K562 (cell line): ENCODE data around the gene TRMT112. TPM values are rescaled to one million over a fixed set of nuclear protein-coding genes. Genes with fewer than 3 reads are reported as not detected.

ENCODE experiments used
- ARID4B ChIP-seq: sonication (generic); formaldehyde crosslinking; IDR thresholded peaks from 2 replicates; pipeline ENCODE4 v1.8.0; 2022; ENCODE audit warnings: mild to moderate bottlenecking, missing genetic modification reagents
- ARNT ChIP-seq, 2 experiments: fragments of 450-650 bp; IDR thresholded peaks; 2 replicates each; pipeline ENCODE4 v1.6.1; 2016; ENCODE audit warnings: mild to moderate bottlenecking in 1 of 2
- BHLHE40 ChIP-seq: IDR thresholded peaks from 2 replicates; pipeline ENCODE4 v1.6.1; 2011; ENCODE audit warnings: low read length, improper control_type of control experiment
- BRD9 ChIP-seq: fragments of 450-650 bp; IDR thresholded peaks from 2 replicates; pipeline ENCODE4 v1.6.1; 2018; ENCODE audit warnings: low read depth; ENCODE audit not compliant: partially characterized antibody
- CBX3 ChIP-seq, 2 experiments: IDR thresholded peaks; 1 replicate in 1 of 2; 2 replicates in 1 of 2; pipeline ENCODE4 v1.6.1; 2012; ENCODE audit warnings: inconsistent platforms in 2 of 2, low read length in 2 of 2, borderline replicate concordance in 1 of 2, control low read depth in 1 of 2
- ELF4 ChIP-seq: fragments of 450-650 bp; formaldehyde crosslinking; IDR thresholded peaks from 2 replicates; pipeline ENCODE4 v1.4.0; 2022; ENCODE audit warnings: missing genetic modification characterization
- HMG20B ChIP-seq: fragments of 250-450 bp; sonication (Bioruptor Pico); IDR thresholded peaks from 2 replicates; pipeline ENCODE4 v1.5.0; 2021; ENCODE audit warnings: mild to moderate bottlenecking
- JUNB ChIP-seq: fragments of 450-650 bp; formaldehyde crosslinking; conservative IDR thresholded peaks from 2 replicates; pipeline ENCODE4 v1.4.0; 2020; ENCODE audit warnings: mild to moderate bottlenecking
- MBD2 ChIP-seq: sonication (generic); IDR thresholded peaks from 2 replicates; pipeline ENCODE4 v1.6.1; 2016; ENCODE audit warnings: low read depth, borderline replicate concordance
- NR2C2 ChIP-seq, 2 experiments: fragments of 200-800 bp in 1 of 2; sonication (Bioruptor generic) in 1 of 2; sonication (generic) in 1 of 2; formaldehyde crosslinking in 1 of 2; IDR thresholded peaks; 2 replicates each; pipeline versions ENCODE4 v1.6.1 to v1.8.0; 2016 to 2022; ENCODE audit warnings: mild to moderate bottlenecking in 1 of 2, missing compliant biosample characterization in 1 of 2, missing genetic modification characterization in 1 of 2, missing genetic modification reagents in 1 of 2
- PHF20 ChIP-seq: fragments of 450-650 bp; IDR thresholded peaks from 2 replicates; pipeline ENCODE4 v1.6.1; 2018; ENCODE audit not compliant: partially characterized antibody
- SIX5 ChIP-seq, 2 experiments: IDR thresholded peaks; 2 replicates each; pipeline ENCODE4 v1.6.1; 2011; ENCODE audit warnings: low read length in 2 of 2, borderline replicate concordance in 1 of 2, low read depth in 1 of 2, mild to moderate bottlenecking in 1 of 2, moderate library complexity in 1 of 2; ENCODE audit not compliant: insufficient read depth in 1 of 2
- STAT5A ChIP-seq: IDR thresholded peaks from 2 replicates; pipeline ENCODE4 v1.6.1; 2012; ENCODE audit warnings: low read length, inconsistent platforms, borderline replicate concordance
- ZNF3 ChIP-seq: fragments of 250-450 bp; sonication (Bioruptor Pico); IDR thresholded peaks from 2 replicates; pipeline ENCODE4 v1.5.0; 2021; ENCODE audit warnings: mild to moderate bottlenecking, moderate library complexity
- ZNF436 ChIP-seq: fragments of 250-450, 450-650 bp; sonication (Bioruptor Pico); formaldehyde crosslinking; IDR thresholded peaks from 2 replicates; pipeline ENCODE4 v1.7.0; 2020; ENCODE audit warnings: mild to moderate bottlenecking
- polyA plus RNA-seq, 8 experiments: library from polyadenylated mRNA; depleted of rRNA in 4 of 8; stranded (reverse) in 5 of 8; unstranded in 3 of 8; fragments of >200 nt; fragmentation: Nextera tagmentation in 2 of 8; fragmentation: Illumina TruSeq in 1 of 8; extraction: Ambion mirVana in 2 of 8; extraction: Trizol in 1 of 8; gene quantifications; 2 replicates each; pipeline versions ENCODE4 v1.2.1 to v1.2.3, GENCODE V29; 2011 to 2014; ENCODE audit warnings: inconsistent platforms in 1 of 8, missing spikeins in 1 of 8
- total RNA-seq, 7 experiments: library from RNA; depleted of rRNA in 6 of 7; stranded (reverse); fragments of >200 nt in 6 of 7; fragmentation: Illumina TruSeq in 2 of 7; extraction: Trizol in 2 of 7; gene quantifications; 2 replicates each; pipeline versions ENCODE4 v1.2.1 to v1.2.3, GENCODE V29; 2011 to 2021; ENCODE audit warnings: low replicate concordance in 1 of 7
- TF ChIP-seq, protein P1 (sequence below): sonication (generic); IDR thresholded peaks from 2 replicates; pipeline ENCODE4 v1.6.1; 2016
- TF ChIP-seq, protein P2 (sequence below): sonication (generic); formaldehyde crosslinking; IDR thresholded peaks from 2 replicates; pipeline ENCODE4 v1.8.0; 2022; ENCODE audit warnings: mild to moderate bottlenecking, missing genetic modification reagents
- TF ChIP-seq, protein P3 (sequence below): IDR thresholded peaks from 2 replicates; pipeline ENCODE4 v1.6.1; 2016; ENCODE audit warnings: missing genetic modification characterization, missing compliant biosample characterization

Gene TRMT112
- total and polyA plus RNA-seq, 9 of the 15 experiments (the other 6 are each of a cell fraction or from before 2014, with no cell fraction given) = 162 to 444 (median 300) TPM

GRCh38 chr11:64334764-64335735 is 17.7 kb upstream of the TRMT112 start (continued):
- TF ChIP-seq JUNB (peak; percentile 53), BHLHE40 (peak; percentile 85), ELF4 (CRISPR knock-in tag) (peak; percentile 74), PHF20 (peak; percentile 62), HMG20B (CRISPR knock-in tag) (no peak), CBX3 (IDR thresholded peaks at IDR 0.05; ENCODE audit: borderline replicate concordance in 1 of 2, low read length in 2 of 2) (peak in 1 of 2 experiments; percentile 82; a peak in 1 of 3 replicates), ZNF436 (CRISPR knock-in tag) (no peak), BRD9 (peak; percentile 19), SIX5 (IDR thresholded peaks at IDR 0.05; ENCODE audit: borderline replicate concordance in 1 of 2, insufficient read depth in 1 of 2, low read depth in 1 of 2, low read length in 2 of 2) (no peak), NR2C2 (CRISPR knock-in tag; IDR thresholded peaks at IDR 0.05) (no peak), NR2C2 (tag; IDR thresholded peaks at IDR 0.05) (peak; percentile 75), ARNT (IDR thresholded peaks at IDR 0.05) (peak; percentile 85 to 94), ARID4B (peak; percentile 77), STAT5A (peak; percentile 95), MBD2 (peak; percentile 88), ZNF3 (no peak)
- TF ChIP-seq, protein P1, sequence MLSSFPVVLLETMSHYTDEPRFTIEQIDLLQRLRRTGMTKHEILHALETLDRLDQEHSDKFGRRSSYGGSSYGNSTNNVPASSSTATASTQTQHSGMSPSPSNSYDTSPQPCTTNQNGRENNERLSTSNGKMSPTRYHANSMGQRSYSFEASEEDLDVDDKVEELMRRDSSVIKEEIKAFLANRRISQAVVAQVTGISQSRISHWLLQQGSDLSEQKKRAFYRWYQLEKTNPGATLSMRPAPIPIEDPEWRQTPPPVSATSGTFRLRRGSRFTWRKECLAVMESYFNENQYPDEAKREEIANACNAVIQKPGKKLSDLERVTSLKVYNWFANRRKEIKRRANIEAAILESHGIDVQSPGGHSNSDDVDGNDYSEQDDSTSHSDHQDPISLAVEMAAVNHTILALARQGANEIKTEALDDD = peak; percentile 70
- TF ChIP-seq, protein P2, sequence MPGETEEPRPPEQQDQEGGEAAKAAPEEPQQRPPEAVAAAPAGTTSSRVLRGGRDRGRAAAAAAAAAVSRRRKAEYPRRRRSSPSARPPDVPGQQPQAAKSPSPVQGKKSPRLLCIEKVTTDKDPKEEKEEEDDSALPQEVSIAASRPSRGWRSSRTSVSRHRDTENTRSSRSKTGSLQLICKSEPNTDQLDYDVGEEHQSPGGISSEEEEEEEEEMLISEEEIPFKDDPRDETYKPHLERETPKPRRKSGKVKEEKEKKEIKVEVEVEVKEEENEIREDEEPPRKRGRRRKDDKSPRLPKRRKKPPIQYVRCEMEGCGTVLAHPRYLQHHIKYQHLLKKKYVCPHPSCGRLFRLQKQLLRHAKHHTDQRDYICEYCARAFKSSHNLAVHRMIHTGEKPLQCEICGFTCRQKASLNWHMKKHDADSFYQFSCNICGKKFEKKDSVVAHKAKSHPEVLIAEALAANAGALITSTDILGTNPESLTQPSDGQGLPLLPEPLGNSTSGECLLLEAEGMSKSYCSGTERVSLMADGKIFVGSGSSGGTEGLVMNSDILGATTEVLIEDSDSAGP (CRISPR knock-in tag) = 0 out of 2 replicates have a peak, but pooled peaks have one; percentile 23
- TF ChIP-seq, protein P3, sequence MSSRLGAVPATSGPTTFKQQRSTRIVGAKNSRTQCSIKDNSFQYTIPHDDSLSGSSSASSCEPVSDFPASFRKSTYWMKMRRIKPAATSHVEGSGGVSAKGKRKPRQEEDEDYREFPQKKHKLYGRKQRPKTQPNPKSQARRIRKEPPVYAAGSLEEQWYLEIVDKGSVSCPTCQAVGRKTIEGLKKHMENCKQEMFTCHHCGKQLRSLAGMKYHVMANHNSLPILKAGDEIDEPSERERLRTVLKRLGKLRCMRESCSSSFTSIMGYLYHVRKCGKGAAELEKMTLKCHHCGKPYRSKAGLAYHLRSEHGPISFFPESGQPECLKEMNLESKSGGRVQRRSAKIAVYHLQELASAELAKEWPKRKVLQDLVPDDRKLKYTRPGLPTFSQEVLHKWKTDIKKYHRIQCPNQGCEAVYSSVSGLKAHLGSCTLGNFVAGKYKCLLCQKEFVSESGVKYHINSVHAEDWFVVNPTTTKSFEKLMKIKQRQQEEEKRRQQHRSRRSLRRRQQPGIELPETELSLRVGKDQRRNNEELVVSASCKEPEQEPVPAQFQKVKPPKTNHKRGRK = no peak
